HPDE6-E6E7 (cell line): ENCODE data around the gene TMEM150B.
A peak's percentile ranks its signal among the peaks of the same experiment; 100 is the strongest.

ENCODE experiments used
- DNase-seq: peaks from one replicate; pipeline ENCODE4 v3.0.0; 2011; ENCODE audit warnings: missing footprints; ENCODE audit errors: extremely low spot score

The TMEM150B gene

GRCh38 chr19:55325172-55325571 lies at the start of gene TMEM150B:
TMEM150B (minus strand) TSS chr19:55325341; CDS start chr19:55321036, 4,305 bp downstream.
- no peak for DNase-seq

GRCh38 chr19:55373993-55374757 lies 49.0 kb upstream of the TMEM150B start:
- DNase-seq, result no peak

- no peak for DNase-seq
Measured at GRCh38 chr19:55373306-55373992, 48.3 kb upstream of the TMEM150B start.

GRCh38 chr19:55372316-55373081 lies 47.4 kb upstream of the TMEM150B start:
- no peak for DNase-seq

GRCh38 chr19:55370305-55370988 lies 45.3 kb upstream of the TMEM150B start, which contains the start of gene IL11:
IL11 (minus strand) TSS chr19:55370463; CDS start chr19:55370310, 153 bp downstream.
- no peak for DNase-seq

GRCh38 chr19:55369653-55370304 lies 44.6 kb upstream of the TMEM150B start:
- peak; percentile 83 for DNase-seq

- no peak for DNase-seq
Measured at GRCh38 chr19:55368701-55369563, 43.8 kb upstream of the TMEM150B start.

GRCh38 chr19:55368106-55368505 lies 43.0 kb upstream of the TMEM150B start:
- DNase-seq, result no peak

- no peak for DNase-seq
Measured at GRCh38 chr19:55366790-55367189, 41.6 kb upstream of the TMEM150B start.

GRCh38 chr19:55365964-55366363 lies 40.8 kb upstream of the TMEM150B start:
- no peak for DNase-seq

GRCh38 chr19:55365245-55365644 lies 40.1 kb upstream of the TMEM150B start:
- no peak for DNase-seq

GRCh38 chr19:55362990-55363716 lies 38.0 kb upstream of the TMEM150B start, which contains the start of gene GARIN5B:
GARIN5B (minus strand) TSS chr19:55363260; CDS start chr19:55363066, 194 bp downstream.
- DNase-seq, result no peak

GRCh38 chr19:55362174-55362989 lies 37.2 kb upstream of the TMEM150B start:
- DNase-seq, result no peak

- DNase-seq, result no peak
Measured at GRCh38 chr19:55360902-55361301, 35.8 kb upstream of the TMEM150B start.

- DNase-seq, result no peak
Measured at GRCh38 chr19:55358943-55359908, 34.1 kb upstream of the TMEM150B start.

- DNase-seq, result no peak
Measured at GRCh38 chr19:55358493-55358892, 33.4 kb upstream of the TMEM150B start.

- DNase-seq, result no peak
Measured at GRCh38 chr19:55355213-55355821, 30.2 kb upstream of the TMEM150B start.
